ENCODE results near the gene RAB29.

The RAB29 gene

GRCh38 chr1:205719762-205720161, 55.5 kb downstream of the RAB29 start:
- Histone ChIP-seq H3K4me1 (ENCODE audit: insufficient read depth, insufficient read length) (no peaks in the 10 kb centered on the region), H3K9me3 (ENCODE audit: insufficient read depth, low read length) (no peaks in the 10 kb centered on the region), H3K36me3 (ENCODE audit: insufficient read depth, insufficient read length, low read length) (peaks cover 85% of the 10 kb centered on the region), H3K9ac (ENCODE audit: insufficient read length, low read depth) (no peak overlapping the region), H3K4me3 (ENCODE audit: insufficient read length, low read depth) (no peak overlapping the region), H3K27me3 (ENCODE audit: insufficient read depth, insufficient read length) (no peaks in the 10 kb centered on the region)
- no peak for DNase-seq (ENCODE audit: low read depth, low spot score)
- TF ChIP-seq SUZ12 (IDR thresholded peaks at IDR 0.05; ENCODE audit: extremely low read depth, insufficient read depth, insufficient read length), result no peak
- no peak for TF ChIP-seq ZNF274 (IDR thresholded peaks at IDR 0.05; ENCODE audit: low read depth, low read length)
- TF ChIP-seq YY1 (IDR thresholded peaks at IDR 0.05; ENCODE audit: insufficient read depth, insufficient read length), result no peak

- Histone ChIP-seq H3K9me3 (ENCODE audit: insufficient read depth, low read length) (no peaks in the 10 kb centered on the region), H3K9ac (ENCODE audit: insufficient read length, low read depth) (no peak overlapping the region), H3K27me3 (ENCODE audit: insufficient read depth, insufficient read length) (no peaks in the 10 kb centered on the region), H3K36me3 (ENCODE audit: insufficient read depth, insufficient read length, low read length) (peaks cover 85% of the 10 kb centered on the region), H3K4me3 (ENCODE audit: insufficient read length, low read depth) (no peak overlapping the region), H3K4me1 (ENCODE audit: insufficient read depth, insufficient read length) (no peaks in the 10 kb centered on the region)
- no peak for TF ChIP-seq ZNF274 (IDR thresholded peaks at IDR 0.05; ENCODE audit: low read depth, low read length)
- no peak for TF ChIP-seq SUZ12 (IDR thresholded peaks at IDR 0.05; ENCODE audit: extremely low read depth, insufficient read depth, insufficient read length)
- TF ChIP-seq YY1 (IDR thresholded peaks at IDR 0.05; ENCODE audit: insufficient read depth, insufficient read length), result no peak
- no peak for DNase-seq (ENCODE audit: low read depth, low spot score)
Measured at GRCh38 chr1:205719015-205719414, 56.3 kb downstream of the RAB29 start.
